Measurements from ENCODE around the gene CEP72.
"Not testable (repeated sequence)": the region's sequence is repeated elsewhere in the genome, so short reads cannot be mapped to it uniquely, and the experiment has no call there.

CEP72 gene

GRCh38 chr5:598564-598890 lies 13.6 kb upstream of the CEP72 start:
- DNase-seq (ENCODE audit: low read depth, low spot score): no peak

DNA sequence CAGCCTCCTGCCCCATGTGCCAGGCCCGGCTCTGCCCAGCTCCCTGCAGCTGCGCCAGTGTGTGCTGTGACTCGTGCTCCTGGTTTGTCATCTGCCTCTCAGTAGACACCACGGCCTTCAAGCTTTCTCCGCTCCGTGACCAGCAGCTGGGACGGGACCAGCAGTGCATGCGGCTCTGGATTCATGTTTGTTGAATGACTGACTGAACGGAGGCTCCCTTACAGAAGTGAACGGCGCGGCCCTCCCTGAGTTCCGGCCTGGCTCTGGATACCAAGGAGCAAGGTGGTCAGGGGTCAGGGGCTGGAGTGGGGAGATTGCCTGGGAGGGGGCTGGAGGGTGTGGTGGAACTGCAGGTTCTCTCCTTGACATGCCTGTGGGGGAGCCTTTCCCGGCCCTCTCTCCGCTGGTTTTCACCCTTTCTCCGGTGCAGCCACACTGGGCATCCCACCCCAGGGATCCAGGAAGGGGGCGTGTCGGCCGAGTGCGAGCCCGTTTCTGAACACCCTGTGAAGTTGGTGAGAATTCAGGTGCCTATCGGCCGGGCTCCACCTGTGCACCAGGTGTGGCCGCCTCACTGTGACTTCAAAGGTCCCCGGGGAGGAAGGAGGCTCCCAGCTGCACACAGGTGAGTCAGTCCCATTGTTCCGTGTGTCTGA lies 11.1 kb upstream of the CEP72 start:
- DNase-seq (ENCODE audit: low read depth, low spot score): no peak

- DNase-seq (ENCODE audit: low read depth, low spot score): no peak
Observed at GRCh38 chr5:601771-602465, 10.2 kb upstream of the CEP72 start.

DNA sequence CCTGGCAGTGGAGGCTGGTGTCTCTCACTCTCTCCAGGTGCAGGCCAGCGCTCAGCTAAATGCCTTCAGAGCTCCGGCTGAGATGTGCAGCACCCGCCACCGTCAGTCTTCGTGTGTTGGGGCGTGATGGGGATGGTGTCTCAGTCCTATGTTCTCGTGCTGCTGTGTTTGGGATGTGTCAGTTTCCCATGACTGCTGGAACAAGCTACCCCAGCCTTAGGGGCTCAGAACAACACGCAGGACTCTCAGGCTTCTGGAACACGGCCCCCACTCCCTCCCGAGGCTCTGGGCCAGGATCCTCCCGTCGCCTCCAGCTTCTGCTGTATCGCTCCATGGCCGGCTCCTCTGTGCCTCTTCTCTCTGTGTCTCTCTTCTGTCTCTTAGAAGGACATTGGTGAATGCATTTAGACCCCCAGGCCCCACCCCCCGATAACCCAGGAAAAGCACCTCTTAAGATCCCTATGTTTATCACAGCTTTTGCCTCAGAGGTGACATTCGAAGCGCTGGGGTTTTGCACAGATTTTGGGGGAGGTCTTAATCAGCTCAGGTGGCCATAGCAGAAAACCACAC lies 9.6 kb upstream of the CEP72 start:
- DNase-seq (ENCODE audit: low read depth, low spot score): no peak

GRCh38 chr5:603081-603998 lies 8.8 kb upstream of the CEP72 start:
- DNase-seq (ENCODE audit: low read depth, low spot score): no peak

- no peak for DNase-seq (ENCODE audit: low read depth, low spot score)
Observed at GRCh38 chr5:604391-604831, 7.7 kb upstream of the CEP72 start.

- not testable (repeated sequence) for DNase-seq (ENCODE audit: low read depth, low spot score)
Observed at GRCh38 chr5:605090-605489, 7.0 kb upstream of the CEP72 start.

GRCh38 chr5:606061-606460 lies 6.1 kb upstream of the CEP72 start:
- no peak for DNase-seq (ENCODE audit: low read depth, low spot score)

GRCh38 chr5:606526-607399 lies 5.4 kb upstream of the CEP72 start:
- DNase-seq (ENCODE audit: low read depth, low spot score): no peak

DNA sequence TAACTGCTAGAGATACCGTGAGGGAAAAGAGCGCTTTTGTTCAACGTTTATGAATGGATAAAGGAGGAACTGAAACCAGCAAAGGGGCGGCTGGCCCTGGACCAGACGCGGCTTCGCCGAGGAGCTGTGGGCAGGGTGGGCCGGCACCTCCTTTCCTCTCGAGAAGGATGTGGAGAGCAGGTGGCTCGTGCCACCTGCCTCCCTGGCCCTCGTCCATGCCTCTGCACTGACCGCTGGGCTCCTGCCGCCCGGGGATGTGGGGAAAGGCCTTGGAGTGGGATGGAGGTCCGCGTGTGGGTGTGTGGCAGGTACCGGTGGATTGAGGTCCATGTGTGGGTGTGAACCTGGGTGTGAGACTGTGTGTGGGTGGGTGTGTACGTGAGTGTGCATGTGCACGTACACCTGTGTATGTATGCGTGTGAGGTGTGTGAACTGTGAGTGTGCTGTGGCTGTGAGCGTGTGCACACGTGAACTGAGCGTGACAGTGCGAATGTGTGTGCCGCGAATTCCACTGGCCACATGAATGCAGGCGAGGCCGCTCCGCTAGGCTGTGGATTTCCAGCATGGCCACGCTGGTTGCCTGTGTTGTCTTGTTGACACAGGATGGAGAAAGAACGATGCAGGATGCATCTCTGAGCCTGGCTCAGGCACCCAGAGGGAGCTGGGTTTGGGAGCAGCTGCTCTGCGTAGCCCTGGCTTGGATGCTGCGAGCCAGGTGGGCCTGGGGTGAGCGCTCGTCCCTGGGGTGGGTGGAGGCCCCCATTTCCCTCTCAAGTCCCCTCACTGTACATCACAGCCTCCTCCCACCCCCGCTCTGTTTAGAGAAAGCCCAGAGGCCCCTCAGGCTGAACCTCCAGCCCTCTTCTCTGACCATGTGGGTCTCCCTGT lies 4.4 kb upstream of the CEP72 start:
- DNase-seq (ENCODE audit: low read depth, low spot score): no peak

DNA sequence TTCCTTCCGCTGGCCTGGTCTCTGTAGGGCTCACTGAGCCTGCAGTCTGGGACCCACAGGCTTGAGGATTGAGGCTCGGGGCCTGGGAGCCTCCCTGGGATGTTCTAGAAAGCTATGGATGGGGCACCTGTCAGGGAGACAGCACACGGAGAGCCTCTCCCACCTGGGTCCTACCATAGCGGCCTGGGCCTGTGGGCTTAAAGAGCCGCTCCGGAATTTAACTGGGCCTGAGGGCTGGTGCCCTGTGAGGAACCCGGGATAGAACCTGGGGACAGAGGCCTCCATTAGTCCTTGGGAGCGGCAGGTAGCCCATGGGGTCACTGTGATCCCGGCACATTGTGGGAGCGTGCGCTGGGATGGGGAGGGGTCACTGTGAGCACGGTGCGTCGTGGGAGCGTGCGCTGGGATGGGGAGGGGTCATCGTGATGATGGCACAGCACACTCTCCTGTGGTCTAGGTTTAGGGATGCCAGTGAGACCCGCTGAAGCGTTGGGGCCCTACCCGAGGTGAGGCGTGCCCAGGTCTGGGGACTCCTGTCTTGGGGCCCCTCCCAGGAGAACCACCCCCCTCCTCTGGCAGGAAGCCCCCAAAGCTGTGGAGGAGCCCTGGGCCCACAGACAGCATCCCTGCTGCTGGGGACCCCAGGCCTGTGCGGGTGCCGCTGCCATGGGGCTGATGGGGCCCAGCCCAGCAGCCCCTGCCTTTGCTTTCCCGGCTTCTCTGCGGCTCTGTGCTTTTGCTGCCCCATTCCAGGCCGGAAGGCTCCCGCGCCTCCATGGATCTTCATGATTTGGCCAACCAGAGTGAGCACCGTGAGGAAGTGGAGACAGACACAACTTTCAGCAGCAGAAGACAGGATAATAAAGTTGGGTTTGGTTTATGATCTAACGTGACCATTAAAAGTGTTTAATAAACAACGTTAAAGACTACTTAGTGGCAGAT lies 3.4 kb upstream of the CEP72 start:
- no peak for DNase-seq (ENCODE audit: low read depth, low spot score)

DNA sequence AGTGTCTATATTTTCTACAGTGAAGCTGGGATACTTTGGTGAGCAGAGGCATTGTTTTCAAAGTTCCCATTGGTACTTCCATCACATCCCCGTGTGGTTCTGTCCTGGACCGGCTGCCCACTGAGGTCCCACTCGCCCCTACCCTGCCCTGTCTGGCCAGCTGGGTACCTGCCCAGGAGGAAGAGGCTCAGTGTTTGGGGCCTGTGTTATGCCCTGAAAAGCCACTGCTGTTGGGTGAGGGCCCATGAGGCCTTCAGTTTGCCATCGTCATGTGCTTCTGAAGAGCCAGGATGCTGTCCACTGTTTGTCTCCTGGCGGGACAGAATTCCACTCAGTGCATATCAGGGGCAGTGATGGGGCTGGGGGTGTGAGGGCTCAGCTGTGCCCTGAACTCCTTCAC lies 2.6 kb upstream of the CEP72 start:
- DNase-seq (ENCODE audit: low read depth, low spot score): no peak

DNA sequence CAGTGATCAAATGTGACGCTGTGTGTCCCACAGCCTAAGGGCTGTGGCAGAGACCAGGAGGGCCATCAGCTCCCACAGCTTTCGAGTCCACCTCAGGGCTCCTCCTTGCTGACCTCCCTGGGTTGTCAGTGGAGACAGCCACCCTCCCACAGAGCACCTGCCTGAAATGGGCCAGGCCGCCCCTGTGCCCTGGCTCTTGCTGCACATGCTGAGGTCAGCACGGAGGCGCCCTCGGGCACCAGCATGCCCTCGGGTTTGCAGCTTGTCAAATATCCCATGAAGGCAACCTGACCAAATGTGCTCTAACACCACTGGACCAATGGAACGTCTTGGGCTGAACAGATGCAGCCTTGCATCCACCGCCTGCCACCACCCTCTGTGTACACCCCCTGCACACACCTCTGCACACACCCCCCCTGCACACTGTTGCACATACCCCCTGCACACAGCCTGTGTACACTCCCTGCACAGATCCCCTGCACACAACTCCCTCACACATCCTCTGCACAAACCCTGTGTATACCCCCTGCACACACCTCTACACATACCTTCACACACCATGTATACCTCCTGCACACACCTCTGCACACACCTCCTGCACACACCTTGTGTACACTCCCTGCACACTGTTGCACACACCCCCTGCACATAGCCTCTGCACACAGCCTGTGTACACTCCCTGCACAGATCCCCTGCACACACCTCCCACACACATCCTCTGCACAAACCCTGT lies 2.0 kb upstream of the CEP72 start:
- no peak for DNase-seq (ENCODE audit: low read depth, low spot score)

DNA sequence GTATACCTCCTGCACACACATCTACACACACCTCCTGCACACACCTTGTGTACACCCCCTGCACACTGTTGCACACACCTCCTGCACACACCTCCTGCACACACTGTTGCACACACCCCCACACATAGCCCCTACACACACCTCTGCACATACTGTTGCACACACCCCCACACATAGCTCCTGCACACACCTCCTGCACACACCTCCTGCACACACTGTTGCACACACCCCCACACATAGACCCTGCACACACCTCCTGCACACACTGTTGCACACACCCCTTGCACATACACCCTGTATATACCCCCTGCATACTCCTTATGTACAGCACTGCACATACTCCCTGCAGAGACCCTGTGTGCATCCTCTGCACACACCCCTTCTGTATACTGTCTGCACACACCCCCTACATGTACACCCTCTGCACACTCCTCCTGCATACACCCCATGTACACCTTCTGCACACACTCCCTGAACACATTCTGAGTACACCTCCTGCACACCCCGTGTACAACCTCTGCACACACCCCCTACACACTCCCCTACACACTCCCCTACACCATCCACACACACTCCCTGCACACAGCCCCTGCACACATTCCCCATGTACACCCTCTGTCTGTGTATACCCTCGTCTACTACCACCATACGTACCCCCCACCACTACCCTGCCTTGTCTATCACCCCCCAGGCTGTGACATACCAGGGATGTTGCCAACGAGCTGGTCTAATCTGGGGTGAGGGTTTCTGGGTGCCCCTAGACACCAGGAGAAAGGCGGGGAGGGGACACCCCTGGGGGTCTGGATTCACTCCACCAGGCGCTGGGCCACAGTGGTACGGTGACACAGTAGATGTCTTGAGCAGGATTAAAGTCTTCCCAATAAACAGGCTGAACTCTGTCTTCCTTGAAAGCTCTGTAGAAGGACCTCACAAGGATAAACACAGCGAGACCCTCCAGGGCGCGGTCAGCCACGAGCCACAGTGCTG lies 1.1 kb upstream of the CEP72 start:
- no peak for DNase-seq (ENCODE audit: low read depth, low spot score)

DNA sequence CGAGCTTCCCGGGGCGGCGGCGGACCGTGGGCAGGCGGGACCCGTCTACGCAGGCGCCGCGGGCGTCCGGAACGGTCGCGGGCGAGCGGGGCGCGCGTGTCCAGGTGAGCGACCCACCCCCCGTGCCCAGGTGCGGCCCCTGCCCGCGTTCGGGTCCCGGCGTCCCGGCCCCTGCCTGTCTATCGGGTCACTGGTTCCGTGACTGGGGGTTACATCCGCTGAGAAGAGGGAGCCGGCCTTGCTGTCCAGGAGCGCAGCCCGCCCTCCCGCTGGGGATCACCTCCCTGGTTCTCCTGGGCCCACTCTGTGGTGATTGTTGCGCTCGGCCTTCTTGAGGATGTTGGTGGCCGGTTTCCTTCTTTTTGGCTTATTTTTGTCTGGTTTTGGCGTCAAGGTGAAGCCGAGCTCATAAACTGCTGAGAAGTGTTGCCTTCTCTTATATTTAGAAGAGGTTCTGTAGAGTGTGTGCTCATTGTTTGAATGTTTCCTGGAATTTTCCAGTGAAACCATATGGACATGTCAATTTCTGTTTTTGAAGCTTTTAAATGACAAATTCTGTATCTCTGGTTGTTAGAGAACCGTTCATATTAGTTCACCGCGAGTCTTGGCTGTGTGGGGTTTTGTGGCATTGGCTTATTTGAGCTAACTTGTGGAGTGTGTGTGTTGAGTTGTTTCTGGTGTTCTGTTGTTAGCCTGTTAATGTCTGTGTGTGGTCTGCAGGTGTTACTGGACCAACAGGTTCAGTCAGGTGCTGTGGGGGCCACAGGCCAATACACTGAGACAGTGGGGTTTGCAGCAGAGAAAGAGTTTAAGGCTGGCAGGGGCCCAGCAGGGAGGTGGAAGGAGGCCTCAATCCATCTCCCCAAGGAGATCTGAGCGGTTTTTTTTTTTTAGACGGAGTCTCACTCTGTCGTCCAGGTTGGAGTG lies 621 bp downstream of the CEP72 start:
- no peak for DNase-seq (ENCODE audit: low read depth, low spot score)

GRCh38 chr5:616484-617039 lies 4.4 kb downstream of the CEP72 start:
- DNase-seq (ENCODE audit: low read depth, low spot score): no peak

Data from brain pericyte (primary cell).